GM19193 (cell line): Measurements from ENCODE around the gene ANO6.

Experiments used
- POLR2A ChIP-seq: IDR thresholded peaks from 4 replicates; pipeline ENCODE4 v1.6.1; 2011; ENCODE audit not compliant: insufficient read depth, insufficient read length; ENCODE audit errors: extremely low read depth

ANO6 gene

GRCh38 chr12:45409966-45410365 lies 194.1 kb downstream of the ANO6 start:
- TF ChIP-seq POLR2A = no peak

- no peak for TF ChIP-seq POLR2A
Observed at GRCh38 chr12:45411626-45412025, 195.7 kb downstream of the ANO6 start.

GRCh38 chr12:45415393-45415817 lies 199.5 kb downstream of the ANO6 start:
- no peak for TF ChIP-seq POLR2A

GRCh38 chr12:45416126-45416525 lies 200.2 kb downstream of the ANO6 start:
- TF ChIP-seq POLR2A = no peak

GRCh38 chr12:45418520-45418919 lies 202.6 kb downstream of the ANO6 start:
- TF ChIP-seq POLR2A = no peak

- TF ChIP-seq POLR2A = no peak
Observed at GRCh38 chr12:45419317-45419814, 203.5 kb downstream of the ANO6 start.

GRCh38 chr12:45421736-45422135 lies 205.8 kb downstream of the ANO6 start:
- TF ChIP-seq POLR2A = no peak

- no peak for TF ChIP-seq POLR2A
Observed at GRCh38 chr12:45423931-45424330, 208.0 kb downstream of the ANO6 start.

GRCh38 chr12:45425426-45425825 lies 209.5 kb downstream of the ANO6 start:
- TF ChIP-seq POLR2A = no peak

GRCh38 chr12:45426294-45426693 lies 210.4 kb downstream of the ANO6 start:
- no peak for TF ChIP-seq POLR2A

- no peak for TF ChIP-seq POLR2A
Observed at GRCh38 chr12:45427042-45427441, 211.1 kb downstream of the ANO6 start.

- TF ChIP-seq POLR2A = no peak
Observed at GRCh38 chr12:45429831-45430230, 213.9 kb downstream of the ANO6 start.

GRCh38 chr12:45431126-45431525 lies 215.2 kb downstream of the ANO6 start:
- no peak for TF ChIP-seq POLR2A

- no peak for TF ChIP-seq POLR2A
Observed at GRCh38 chr12:45432710-45433109, 216.8 kb downstream of the ANO6 start.

- TF ChIP-seq POLR2A = no peak
Observed at GRCh38 chr12:45433441-45433868, 217.6 kb downstream of the ANO6 start.

- TF ChIP-seq POLR2A = no peak
Observed at GRCh38 chr12:45434094-45434493, 218.2 kb downstream of the ANO6 start.
